Measurements from ENCODE around the gene CCDC39.

Gene CCDC39

DNA sequence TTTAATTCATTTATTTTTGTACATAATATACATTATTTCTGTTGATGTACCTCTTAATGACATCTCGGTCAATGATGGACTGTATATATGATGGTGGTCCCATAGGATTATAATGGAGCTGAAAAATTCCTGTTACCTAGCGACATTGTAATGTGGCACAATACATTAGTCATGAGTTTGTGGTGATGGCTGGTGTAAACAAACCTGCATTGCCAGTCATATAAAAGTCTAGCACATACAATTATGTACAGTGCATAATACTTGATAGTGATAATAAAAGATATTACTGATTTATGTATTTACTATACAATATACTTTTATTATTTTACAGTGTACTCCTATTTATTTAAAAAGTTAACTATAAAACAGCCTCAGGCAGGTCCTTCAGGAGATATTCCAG is 62.2 kb downstream of the CCDC39 start:
- Histone ChIP-seq H3K36me3 (ENCODE audit: low read depth) (peaks cover 27% of the 10 kb centered on the region), H3K9me3 (ENCODE audit: severe bottlenecking) (peaks cover 3% of the 10 kb centered on the region), H3K4me3 (ENCODE audit: severe bottlenecking) (no peak overlapping the region), H3K27me3 (ENCODE audit: insufficient read depth, poor library complexity, severe bottlenecking) (no peaks in the 10 kb centered on the region), H3K27ac (ENCODE audit: poor library complexity, severe bottlenecking) (no peak overlapping the region), H3K4me1 (ENCODE audit: insufficient read depth, poor library complexity, severe bottlenecking) (no peaks in the 10 kb centered on the region)
- DNase-seq (ENCODE audit: low spot score) (no peak), ATAC-seq (ENCODE audit: low read depth) (no peak)
- TF ChIP-seq, protein P1, sequence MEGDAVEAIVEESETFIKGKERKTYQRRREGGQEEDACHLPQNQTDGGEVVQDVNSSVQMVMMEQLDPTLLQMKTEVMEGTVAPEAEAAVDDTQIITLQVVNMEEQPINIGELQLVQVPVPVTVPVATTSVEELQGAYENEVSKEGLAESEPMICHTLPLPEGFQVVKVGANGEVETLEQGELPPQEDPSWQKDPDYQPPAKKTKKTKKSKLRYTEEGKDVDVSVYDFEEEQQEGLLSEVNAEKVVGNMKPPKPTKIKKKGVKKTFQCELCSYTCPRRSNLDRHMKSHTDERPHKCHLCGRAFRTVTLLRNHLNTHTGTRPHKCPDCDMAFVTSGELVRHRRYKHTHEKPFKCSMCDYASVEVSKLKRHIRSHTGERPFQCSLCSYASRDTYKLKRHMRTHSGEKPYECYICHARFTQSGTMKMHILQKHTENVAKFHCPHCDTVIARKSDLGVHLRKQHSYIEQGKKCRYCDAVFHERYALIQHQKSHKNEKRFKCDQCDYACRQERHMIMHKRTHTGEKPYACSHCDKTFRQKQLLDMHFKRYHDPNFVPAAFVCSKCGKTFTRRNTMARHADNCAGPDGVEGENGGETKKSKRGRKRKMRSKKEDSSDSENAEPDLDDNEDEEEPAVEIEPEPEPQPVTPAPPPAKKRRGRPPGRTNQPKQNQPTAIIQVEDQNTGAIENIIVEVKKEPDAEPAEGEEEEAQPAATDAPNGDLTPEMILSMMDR (IDR thresholded peaks at IDR 0.05; ENCODE audit: poor library complexity, severe bottlenecking) = no peak

DNA sequence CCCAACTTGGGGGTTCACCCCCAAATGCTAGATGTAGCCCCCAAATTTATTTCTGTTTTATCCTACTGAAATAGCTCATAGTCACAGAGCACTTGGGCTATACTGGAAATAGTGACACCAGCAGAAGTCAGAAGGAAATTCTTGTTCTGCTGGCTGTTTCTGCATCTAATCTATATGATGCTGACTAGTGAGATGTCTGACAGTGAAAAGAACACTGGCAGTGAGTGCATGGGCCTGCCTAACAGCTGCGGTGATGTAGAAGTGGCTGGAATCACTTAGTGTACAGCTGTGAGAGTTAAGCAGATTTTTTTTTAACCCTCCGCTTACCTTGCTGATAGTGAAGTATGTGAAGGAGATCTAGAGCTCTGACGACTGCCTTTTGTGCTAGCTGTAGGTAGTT is 63.3 kb downstream of the CCDC39 start:
- Histone ChIP-seq H3K4me3 (ENCODE audit: severe bottlenecking) (no peak overlapping the region), H3K4me1 (ENCODE audit: insufficient read depth, poor library complexity, severe bottlenecking) (no peaks in the 10 kb centered on the region), H3K27ac (ENCODE audit: poor library complexity, severe bottlenecking) (no peak overlapping the region), H3K27me3 (ENCODE audit: insufficient read depth, poor library complexity, severe bottlenecking) (no peaks in the 10 kb centered on the region), H3K9me3 (ENCODE audit: severe bottlenecking) (peaks cover 3% of the 10 kb centered on the region), H3K36me3 (ENCODE audit: low read depth) (peaks cover 38% of the 10 kb centered on the region)
- TF ChIP-seq, protein P1 (IDR thresholded peaks at IDR 0.05; ENCODE audit: poor library complexity, severe bottlenecking) = no peak
- DNase-seq (ENCODE audit: low spot score) = no peak
- 0 out of 3 replicates have a peak, but pooled peaks have one; percentile 14 for ATAC-seq (ENCODE audit: low read depth)

DNA sequence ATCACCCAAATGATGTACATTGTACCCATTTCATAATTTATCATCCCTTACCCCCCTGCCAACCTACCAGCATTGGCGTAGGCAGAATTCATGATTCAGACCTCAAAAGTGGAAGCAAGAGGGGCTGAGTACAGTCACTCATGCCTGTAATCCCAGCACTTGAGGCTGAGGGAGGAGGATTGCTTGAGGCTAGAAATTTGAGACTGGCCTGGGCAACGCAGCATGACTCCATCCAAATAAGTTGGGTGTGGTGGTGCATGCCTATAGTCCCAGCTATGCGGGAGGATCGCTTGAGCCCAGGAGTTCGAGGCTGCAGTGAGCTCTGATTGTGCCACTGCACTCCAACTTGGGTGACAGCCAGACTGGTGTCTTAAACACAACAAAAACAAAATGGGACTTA is 66.9 kb downstream of the CCDC39 start:
- no peaks in the 10 kb centered on the region for H3K9me3 ChIP-seq (ENCODE audit: severe bottlenecking)
- H3K36me3 ChIP-seq (ENCODE audit: low read depth) = peaks cover 65% of the 10 kb centered on the region
- TF ChIP-seq, protein P1 (IDR thresholded peaks at IDR 0.05; ENCODE audit: poor library complexity, severe bottlenecking) = no peak
- H3K4me3 ChIP-seq (ENCODE audit: severe bottlenecking) = no peak overlapping the region
- no peak overlapping the region for H3K27ac ChIP-seq (ENCODE audit: poor library complexity, severe bottlenecking)
- no peaks in the 10 kb centered on the region for H3K4me1 ChIP-seq (ENCODE audit: insufficient read depth, poor library complexity, severe bottlenecking)
- no peaks in the 10 kb centered on the region for H3K27me3 ChIP-seq (ENCODE audit: insufficient read depth, poor library complexity, severe bottlenecking)
- peak; percentile 49; the same call in 1 of the 3 replicates for ATAC-seq (ENCODE audit: low read depth)
- DNase-seq (ENCODE audit: low spot score) = no peak

DNA sequence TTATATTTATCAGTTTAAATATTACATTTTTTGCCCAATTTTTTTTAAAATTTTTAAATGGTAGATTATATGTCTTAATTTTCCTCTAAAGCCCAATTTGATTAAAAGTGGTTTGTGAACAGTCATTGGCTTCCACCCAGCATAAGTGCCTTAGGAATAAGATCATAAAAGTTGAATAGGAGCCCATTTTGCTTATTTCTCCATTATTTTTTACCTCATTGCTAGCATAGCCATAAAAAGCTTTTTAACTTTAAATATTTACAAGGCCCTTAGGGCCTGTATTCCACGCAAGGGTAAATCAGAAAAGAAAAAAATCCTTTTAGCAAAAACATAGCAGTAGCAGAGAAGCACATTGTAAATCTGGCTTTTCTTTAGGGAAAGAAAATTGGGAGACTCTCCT is 68.3 kb downstream of the CCDC39 start:
- Histone ChIP-seq H3K27ac (ENCODE audit: poor library complexity, severe bottlenecking) (no peak overlapping the region), H3K4me3 (ENCODE audit: severe bottlenecking) (no peak overlapping the region)
- ATAC-seq (ENCODE audit: low read depth) = no peak

More for the DNA sequence above, 68.3 kb downstream of the CCDC39 start:
- no peaks in the 10 kb centered on the region for H3K27me3 ChIP-seq (ENCODE audit: insufficient read depth, poor library complexity, severe bottlenecking)
- H3K36me3 ChIP-seq (ENCODE audit: low read depth) = peaks cover 75% of the 10 kb centered on the region
- H3K9me3 ChIP-seq (ENCODE audit: severe bottlenecking) = no peaks in the 10 kb centered on the region
- no peak for DNase-seq (ENCODE audit: low spot score)
- TF ChIP-seq, protein P1 (IDR thresholded peaks at IDR 0.05; ENCODE audit: poor library complexity, severe bottlenecking) = no peak
- no peaks in the 10 kb centered on the region for H3K4me1 ChIP-seq (ENCODE audit: insufficient read depth, poor library complexity, severe bottlenecking)
